ENCODE measurements around the gene CYP3A5. TPM values are rescaled to one million over a fixed set of nuclear protein-coding genes. Genes with fewer than 3 reads are reported as not detected.

The CYP3A5 gene
- total RNA-seq, 1 donor from 2014 or later = 0.07 TPM

- FAIRE-seq (no peak), DNase-seq (ENCODE audit: low read depth) (peak; percentile 89)
- Histone ChIP-seq H4K20me1 (ENCODE audit: insufficient read depth, low read length) (peaks cover 15% of the 10 kb centered on the region), H3K79me2 (ENCODE audit: insufficient read depth, low read length) (peaks cover 27% of the 10 kb centered on the region), H3K36me3 (ENCODE audit: insufficient read depth, low read length) (peaks cover 13% of the 10 kb centered on the region), H3K9ac (ENCODE audit: low read length) (peak within 1 kb of the TSS; percentile 92), H2AFZ (ENCODE audit: low read depth, low read length) (peak within 1 kb of the TSS; percentile 100), H3K4me3 (ENCODE audit: insufficient read depth, low read depth, low read length) (peak within 1 kb of the TSS; percentile 77), H3K9me3 (ENCODE audit: insufficient read depth, low read depth, low read length) (no peaks in the 10 kb centered on the region), H3K27ac (ENCODE audit: low read depth, low read length) (peak within 1 kb of the TSS; percentile 55), H3K4me2 (ENCODE audit: low read length) (peak within 1 kb of the TSS; percentile 93), H3K27me3 (ENCODE audit: insufficient read depth, low read length) (no peaks in the 10 kb centered on the region), H3K4me1 (ENCODE audit: insufficient read depth, low read length) (peaks cover 4% of the 10 kb centered on the region)
- H3K4me3 Mint-ChIP-seq (ENCODE audit: unreplicated experiment) = peak within 1 kb of the TSS; percentile 92
- H3K4me1 Mint-ChIP-seq (ENCODE audit: low read depth, unreplicated experiment) = peaks cover 16% of the 10 kb centered on the region
- peaks cover 10% of the 10 kb centered on the region for H3K27me3 Mint-ChIP-seq (ENCODE audit: low read depth, unreplicated experiment)
- H3K9me3 Mint-ChIP-seq (ENCODE audit: unreplicated experiment) = no peaks in the 10 kb centered on the region
- TF ChIP-seq EZH2 (IDR thresholded peaks at IDR 0.05; ENCODE audit: insufficient read depth, low read length) (no peak), CTCF (IDR thresholded peaks at IDR 0.05; ENCODE audit: insufficient read depth, low read depth, low read length) (peak; percentile 33)
- H3K27ac Mint-ChIP-seq (ENCODE audit: unreplicated experiment) = peak within 1 kb of the TSS; percentile 91
- peaks cover 15% of the 10 kb centered on the region for H3K36me3 Mint-ChIP-seq (ENCODE audit: low read depth, unreplicated experiment)
Measured at GRCh38 chr7:99616359-99617191, 63.2 kb downstream of the CYP3A5 start, which contains the start of gene ZSCAN25. Gene ZSCAN25, plus strand, starts transcription at chr7:99616946. Its CDS starts 2,661 bp downstream, at chr7:99619607.

GRCh38 chr7:99615989-99616358 is 63.8 kb downstream of the CYP3A5 start:
- Mint-ChIP-seq H3K27ac (ENCODE audit: unreplicated experiment) (peak overlapping the region; percentile 91), H3K9me3 (ENCODE audit: unreplicated experiment) (no peaks in the 10 kb centered on the region), H3K27me3 (ENCODE audit: low read depth, unreplicated experiment) (peaks cover 12% of the 10 kb centered on the region), H3K4me1 (ENCODE audit: low read depth, unreplicated experiment) (peaks cover 16% of the 10 kb centered on the region), H3K36me3 (ENCODE audit: low read depth, unreplicated experiment) (peaks cover 9% of the 10 kb centered on the region), H3K4me3 (ENCODE audit: unreplicated experiment) (peak overlapping the region; percentile 92)
- H3K4me2 ChIP-seq (ENCODE audit: low read length) = peak overlapping the region; percentile 93
- H4K20me1 ChIP-seq (ENCODE audit: insufficient read depth, low read length) = peaks cover 11% of the 10 kb centered on the region
- H3K36me3 ChIP-seq (ENCODE audit: insufficient read depth, low read length) = peaks cover 7% of the 10 kb centered on the region
- peak overlapping the region; percentile 100 for H2AFZ ChIP-seq (ENCODE audit: low read depth, low read length)
- no peaks in the 10 kb centered on the region for H3K27me3 ChIP-seq (ENCODE audit: insufficient read depth, low read length)
- H3K4me1 ChIP-seq (ENCODE audit: insufficient read depth, low read length) = peaks cover 4% of the 10 kb centered on the region
- no peaks in the 10 kb centered on the region for H3K9me3 ChIP-seq (ENCODE audit: insufficient read depth, low read depth, low read length)
- TF ChIP-seq EZH2 (IDR thresholded peaks at IDR 0.05; ENCODE audit: insufficient read depth, low read length) = no peak
- no peak for TF ChIP-seq CTCF (IDR thresholded peaks at IDR 0.05; ENCODE audit: insufficient read depth, low read depth, low read length)
- H3K9ac ChIP-seq (ENCODE audit: low read length) = peak overlapping the region; percentile 92
- peaks cover 27% of the 10 kb centered on the region for H3K79me2 ChIP-seq (ENCODE audit: insufficient read depth, low read length)
- H3K27ac ChIP-seq (ENCODE audit: low read depth, low read length) = no peak overlapping the region
- DNase-seq (ENCODE audit: low read depth) (no peak), FAIRE-seq (no peak)
- peak overlapping the region; percentile 77 for H3K4me3 ChIP-seq (ENCODE audit: insufficient read depth, low read depth, low read length)

GRCh38 chr7:99614495-99614894 is 65.3 kb downstream of the CYP3A5 start:
- Histone ChIP-seq H3K27me3 (ENCODE audit: insufficient read depth, low read length) (no peaks in the 10 kb centered on the region), H3K9me3 (ENCODE audit: insufficient read depth, low read depth, low read length) (no peaks in the 10 kb centered on the region), H3K79me2 (ENCODE audit: insufficient read depth, low read length) (peaks cover 23% of the 10 kb centered on the region), H3K4me3 (ENCODE audit: insufficient read depth, low read depth, low read length) (no peak overlapping the region), H3K4me2 (ENCODE audit: low read length) (no peak overlapping the region), H3K4me1 (ENCODE audit: insufficient read depth, low read length) (peaks cover 4% of the 10 kb centered on the region), H4K20me1 (ENCODE audit: insufficient read depth, low read length) (peaks cover 9% of the 10 kb centered on the region), H3K9ac (ENCODE audit: low read length) (no peak overlapping the region), H3K27ac (ENCODE audit: low read depth, low read length) (no peak overlapping the region), H2AFZ (ENCODE audit: low read depth, low read length) (no peak overlapping the region), H3K36me3 (ENCODE audit: insufficient read depth, low read length) (peaks cover 6% of the 10 kb centered on the region)
- TF ChIP-seq CTCF (IDR thresholded peaks at IDR 0.05; ENCODE audit: insufficient read depth, low read depth, low read length) (no peak), EZH2 (IDR thresholded peaks at IDR 0.05; ENCODE audit: insufficient read depth, low read length) (no peak)
- H3K36me3 Mint-ChIP-seq (ENCODE audit: low read depth, unreplicated experiment) = peaks cover 5% of the 10 kb centered on the region
- peaks cover 22% of the 10 kb centered on the region for H3K27me3 Mint-ChIP-seq (ENCODE audit: low read depth, unreplicated experiment)
- DNase-seq (ENCODE audit: low read depth) = no peak
- no peak overlapping the region for H3K27ac Mint-ChIP-seq (ENCODE audit: unreplicated experiment)
- no peak for FAIRE-seq
- no peak overlapping the region for H3K4me3 Mint-ChIP-seq (ENCODE audit: unreplicated experiment)
- H3K9me3 Mint-ChIP-seq (ENCODE audit: unreplicated experiment) = peaks cover 3% of the 10 kb centered on the region
- H3K4me1 Mint-ChIP-seq (ENCODE audit: low read depth, unreplicated experiment) = peaks cover 16% of the 10 kb centered on the region
